Hepatocyte (in vitro differentiated cells): ENCODE results near the gene HCN3. TPM values are rescaled to one million over a fixed set of nuclear protein-coding genes. Genes with fewer than 3 reads are reported as not detected.

ENCODE experiments used
- DNase-seq: peaks from one replicate; pipeline ENCODE4 v3.0.0-alpha.2; 2016; ENCODE audit warnings: low spot score
- H2AFZ ChIP-seq: fragments of 200-600 bp; sonication (generic); 2 replicates; pipeline ENCODE4 v1.6.0; 2016; ENCODE audit warnings: antibody characterized with exemption, mild to moderate bottlenecking
- H3K27ac ChIP-seq: fragments of 200-600 bp; sonication (generic); 2 replicates; pipeline ENCODE4 v1.5.1; 2016; ENCODE audit warnings: mild to moderate bottlenecking
- H3K27me3 ChIP-seq: fragments of 200-600 bp; sonication (generic); 2 replicates; pipeline ENCODE4 v1.6.1; 2016
- H3K36me3 ChIP-seq: fragments of 200-600 bp; sonication (generic); replicated peaks from 2 replicates; pipeline ENCODE4 v1.5.1; 2016; ENCODE audit warnings: low read depth; ENCODE audit not compliant: insufficient read depth
- H3K4me1 ChIP-seq: fragments of 200-600 bp; sonication (generic); 2 replicates; pipeline ENCODE4 v1.5.1; 2016; ENCODE audit warnings: mild to moderate bottlenecking, moderate library complexity; ENCODE audit not compliant: insufficient read depth
- H3K4me2 ChIP-seq: fragments of 200-600 bp; sonication (generic); 2 replicates; pipeline ENCODE4 v1.6.0; 2016
- H3K4me3 ChIP-seq: fragments of 200-600 bp; sonication (generic); 2 replicates; pipeline ENCODE4 v1.5.1; 2016; ENCODE audit warnings: mild to moderate bottlenecking
- H3K79me2 ChIP-seq: fragments of 200-600 bp; sonication (generic); 2 replicates; pipeline ENCODE4 v1.6.0; 2017; ENCODE audit warnings: mild to moderate bottlenecking
- H3K9me2 ChIP-seq: fragments of 200-600 bp; sonication (generic); replicated peaks from 2 replicates; pipeline ENCODE4 v1.6.0; 2017; ENCODE audit warnings: mild to moderate bottlenecking; ENCODE audit not compliant: insufficient read depth
- H3K9me3 ChIP-seq: fragments of 200-600 bp; sonication (generic); 2 replicates; pipeline ENCODE4 v1.5.1; 2016; ENCODE audit warnings: low read depth, mild to moderate bottlenecking
- H4K20me1 ChIP-seq: fragments of 200-600 bp; sonication (generic); 2 replicates; pipeline ENCODE4 v1.6.0; 2016; ENCODE audit warnings: mild to moderate bottlenecking; ENCODE audit not compliant: insufficient read depth, poor library complexity, severe bottlenecking
- CTCF ChIP-seq: fragments of 200-600 bp; sonication (generic); IDR thresholded peaks from 2 replicates; pipeline ENCODE4 v1.5.1; 2016; ENCODE audit warnings: antibody characterized with exemption, mild to moderate bottlenecking; ENCODE audit not compliant: poor library complexity
- EZH2 ChIP-seq: fragments of 200-600 bp; sonication (generic); IDR thresholded peaks from 2 replicates; pipeline ENCODE4 v1.6.1; 2016; ENCODE audit warnings: antibody characterized with exemption, mild to moderate bottlenecking, borderline replicate concordance
- EZH2phosphoT487 ChIP-seq: fragments of 200-600 bp; sonication (generic); IDR thresholded peaks from one replicate; pipeline ENCODE4 v1.6.1; 2018; ENCODE audit warnings: antibody characterized with exemption, mild to moderate bottlenecking, low read depth, moderate library complexity; ENCODE audit not compliant: unreplicated experiment, severe bottlenecking
- WGBS: methylation state at CpG from one replicate; pipeline ENCODE4 v1.1.6; 2016; ENCODE audit warnings: low lambda C conversion rate; ENCODE audit errors: missing lambda C conversion rate; 5-methylcytosine and 5-hydroxymethylcytosine counted together
- polyA plus RNA-seq: library from polyadenylated mRNA; unstranded; fragments of >200 nt; fragmentation: Nextera tagmentation; extraction: Ambion mirVana; gene quantifications from 2 replicates; pipeline ENCODE4 v1.2.1, GENCODE V29; 2016
- total RNA-seq: library from RNA; depleted of rRNA; stranded (reverse); fragments of >200 nt; gene quantifications from 2 replicates; pipeline ENCODE4 v1.2.3, GENCODE V29; 2014

The HCN3 gene
- total and polyA plus RNA-seq, 2 experiments from 2014 or later: 4.3 to 5.6 TPM

DNA sequence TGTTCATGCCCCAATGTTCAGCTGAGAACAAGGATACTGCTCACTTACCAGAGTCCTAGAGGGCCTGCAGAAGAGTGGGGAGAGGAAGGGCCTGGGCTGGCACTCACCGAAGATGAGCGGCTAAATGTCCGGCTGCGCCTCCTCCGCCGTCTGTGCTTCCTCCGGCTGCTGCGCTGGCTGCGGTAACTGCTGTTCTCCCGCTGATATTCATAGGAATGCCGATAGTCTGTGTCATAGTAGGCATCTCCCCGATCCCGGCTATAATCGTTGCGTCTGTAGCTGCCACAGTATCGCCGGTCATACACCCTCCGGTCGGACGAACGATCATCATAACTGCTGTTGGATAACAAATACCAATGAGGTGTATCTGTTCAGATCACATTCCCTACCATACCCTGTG, 7.9 kb upstream of the HCN3 start:
- H3K36me3 ChIP-seq: no peaks in the 10 kb centered on the region
- H2AFZ ChIP-seq: no peak overlapping the region
- no peaks in the 10 kb centered on the region for H3K27me3 ChIP-seq
- H4K20me1 ChIP-seq: peaks cover 14% of the 10 kb centered on the region
- TF ChIP-seq CTCF (no peak), EZH2phosphoT487 (no peak), EZH2 (no peak)
- peaks cover 9% of the 10 kb centered on the region for H3K4me1 ChIP-seq
- H3K79me2 ChIP-seq: peaks cover 38% of the 10 kb centered on the region
- H3K9me3 ChIP-seq: no peaks in the 10 kb centered on the region
- H3K27ac ChIP-seq: no peak overlapping the region
- DNase-seq: no peak
- H3K9me2 ChIP-seq: no peaks in the 10 kb centered on the region
- 98% methylated on average over 21 of the region's 21 CpGs for WGBS
- no peak overlapping the region for H3K4me2 ChIP-seq
- H3K4me3 ChIP-seq: no peak overlapping the region

GRCh38 chr1:155272466-155273342, 4.6 kb upstream of the HCN3 start:
- H3K27me3 ChIP-seq: no peaks in the 10 kb centered on the region
- peaks cover 14% of the 10 kb centered on the region for H4K20me1 ChIP-seq
- H3K79me2 ChIP-seq: peaks cover 38% of the 10 kb centered on the region
- peaks cover 9% of the 10 kb centered on the region for H3K4me1 ChIP-seq
- DNase-seq: no peak
- peak overlapping the region; percentile 72 for H3K4me2 ChIP-seq
- H2AFZ ChIP-seq: peak overlapping the region; percentile 46
- WGBS: 10% methylated on average over 26 of the region's 44 CpGs
- no peaks in the 10 kb centered on the region for H3K9me3 ChIP-seq
- H3K27ac ChIP-seq: peak overlapping the region; percentile 98
- H3K4me3 ChIP-seq: peak overlapping the region; percentile 57
- TF ChIP-seq EZH2phosphoT487: no peak
- no peak for TF ChIP-seq CTCF
- no peak for TF ChIP-seq EZH2
- H3K9me2 ChIP-seq: no peaks in the 10 kb centered on the region
- H3K36me3 ChIP-seq: no peaks in the 10 kb centered on the region

GRCh38 chr1:155273343-155274245, 3.7 kb upstream of the HCN3 start, which contains the start of gene CLK2:
Gene CLK2, minus strand, starts transcription at chr1:155273504. Its CDS starts 2,527 bp downstream, at chr1:155270977.
- peaks cover 14% of the 10 kb centered on the region for H4K20me1 ChIP-seq
- no peaks in the 10 kb centered on the region for H3K27me3 ChIP-seq
- TF ChIP-seq EZH2 (no peak), CTCF (no peak), EZH2phosphoT487 (no peak)
- peak; percentile 98 for DNase-seq
- H3K4me2 ChIP-seq: peak within 1 kb of the TSS; percentile 72
- peak within 1 kb of the TSS; percentile 46 for H2AFZ ChIP-seq
- peaks cover 38% of the 10 kb centered on the region for H3K79me2 ChIP-seq
- H3K27ac ChIP-seq: peak within 1 kb of the TSS; percentile 98
- H3K4me1 ChIP-seq: peaks cover 11% of the 10 kb centered on the region
- no peaks in the 10 kb centered on the region for H3K9me2 ChIP-seq
- 22% methylated on average over 50 of the region's 61 CpGs for WGBS
- H3K4me3 ChIP-seq: peak within 1 kb of the TSS; percentile 57
- H3K9me3 ChIP-seq: no peaks in the 10 kb centered on the region
- no peaks in the 10 kb centered on the region for H3K36me3 ChIP-seq
